ENCODE measurements around the gene XKR8. TPM values are rescaled to one million over a fixed set of nuclear protein-coding genes. Genes with fewer than 3 reads are reported as not detected.

Gene XKR8
- total and polyA plus RNA-seq, 9 of the 15 experiments (the other 6 are each of a cell fraction or from before 2014, with no cell fraction given) = 0.45 to 2.8 (median 1.7) TPM

DNA sequence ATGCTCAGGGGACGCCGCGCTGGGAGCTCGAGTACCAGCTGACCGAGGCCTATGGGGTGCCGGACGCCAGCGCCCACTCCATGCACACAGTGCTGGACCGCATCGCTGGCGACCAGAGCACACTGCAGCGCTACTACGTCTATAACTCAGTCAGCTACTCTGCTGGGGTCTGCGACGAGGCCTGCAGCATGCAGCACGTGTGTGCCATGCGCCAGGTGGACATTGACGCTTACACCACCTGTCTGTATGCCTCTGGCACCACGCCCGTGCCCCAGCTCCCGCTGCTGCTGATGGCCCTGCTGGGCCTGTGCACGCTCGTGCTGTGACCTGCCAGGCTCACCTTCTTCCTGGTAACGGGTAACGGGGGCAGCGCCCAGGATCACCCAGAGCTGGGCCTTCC, 1.3 kb upstream of the XKR8 start:
- WGBS (ENCODE audit: insufficient coverage, low coverage, missing lambda C conversion rate) = 83% methylated on average over 26 of the region's 26 CpGs
- Histone ChIP-seq H3K9me3 (replicated peaks; ENCODE audit: control insufficient read depth, insufficient read depth, low read depth, low read length) (no peaks in the 10 kb centered on the region), H3K9ac (ENCODE audit: insufficient read depth in 1 of 2, low read depth in 2 of 2, low read length in 2 of 2) (peak overlapping the region in 1 of 2 experiments; percentile 72; a peak in 1 of 4 replicates), H3K36me3 (ENCODE audit: control insufficient read depth, insufficient read depth, low read length) (no peaks in the 10 kb centered on the region), H3K4me2 (ENCODE audit: insufficient read depth, low read length) (no peak overlapping the region), H3K4me1 (replicated peaks in 1 of 2; ENCODE audit: control insufficient read depth in 2 of 2, insufficient read depth in 2 of 2, low read length in 2 of 2) (peaks cover 0 to 28% of the 10 kb centered on the region in 2 experiments; a peak in 3 of 5 replicates), H4K20me1 (replicated peaks; ENCODE audit: control insufficient read depth, insufficient read depth, low read length) (no peaks in the 10 kb centered on the region; the same call in 1 of the 2 replicates), H3K9me1 (ENCODE audit: control insufficient read depth, insufficient read depth, low read length) (no peaks in the 10 kb centered on the region), H3K27me3 (ENCODE audit: control insufficient read depth in 2 of 2, insufficient read depth in 2 of 2, low read length in 2 of 2) (peaks cover 2 to 13% of the 10 kb centered on the region in 2 experiments; a peak in 2 of 5 replicates), H3K27ac (ENCODE audit: extremely low read depth, low read depth, low read length) (no peak overlapping the region), H3K79me2 (ENCODE audit: control insufficient read depth, insufficient read depth, low read length) (no peaks in the 10 kb centered on the region), H2AFZ (ENCODE audit: low read depth, low read length) (no peak overlapping the region), H3K4me3 (no peak overlapping the region)
- intact Hi-C loops (cut with micrococcal nuclease) = no loop called here
- DNase-seq (ENCODE audit: extremely low read depth in 1 of 4, low spot score in 3 of 4) (no peak), FAIRE-seq (no peak), ATAC-seq (no peak)
- BruUV-seq (replicated peaks) = no TSS peak
- ChIA-PET CTCF (ENCODE audit: low intra/inter-chr PET ratio) (no interaction called here), POLR2A (interaction anchor here (1.2 to 1.7 kb wide), 2 partner anchors 8 to 10 kb away, joined by 3 to 5 read pairs; no protein-coding TSS in a partner anchor)
- in situ Hi-C loops (cut with MboI) = no loop called here
- TF ChIP-seq MXI1 (IDR thresholded peaks at IDR 0.05; ENCODE audit: low read depth, low read length) = no peak
- TF ChIP-seq, protein P1, sequence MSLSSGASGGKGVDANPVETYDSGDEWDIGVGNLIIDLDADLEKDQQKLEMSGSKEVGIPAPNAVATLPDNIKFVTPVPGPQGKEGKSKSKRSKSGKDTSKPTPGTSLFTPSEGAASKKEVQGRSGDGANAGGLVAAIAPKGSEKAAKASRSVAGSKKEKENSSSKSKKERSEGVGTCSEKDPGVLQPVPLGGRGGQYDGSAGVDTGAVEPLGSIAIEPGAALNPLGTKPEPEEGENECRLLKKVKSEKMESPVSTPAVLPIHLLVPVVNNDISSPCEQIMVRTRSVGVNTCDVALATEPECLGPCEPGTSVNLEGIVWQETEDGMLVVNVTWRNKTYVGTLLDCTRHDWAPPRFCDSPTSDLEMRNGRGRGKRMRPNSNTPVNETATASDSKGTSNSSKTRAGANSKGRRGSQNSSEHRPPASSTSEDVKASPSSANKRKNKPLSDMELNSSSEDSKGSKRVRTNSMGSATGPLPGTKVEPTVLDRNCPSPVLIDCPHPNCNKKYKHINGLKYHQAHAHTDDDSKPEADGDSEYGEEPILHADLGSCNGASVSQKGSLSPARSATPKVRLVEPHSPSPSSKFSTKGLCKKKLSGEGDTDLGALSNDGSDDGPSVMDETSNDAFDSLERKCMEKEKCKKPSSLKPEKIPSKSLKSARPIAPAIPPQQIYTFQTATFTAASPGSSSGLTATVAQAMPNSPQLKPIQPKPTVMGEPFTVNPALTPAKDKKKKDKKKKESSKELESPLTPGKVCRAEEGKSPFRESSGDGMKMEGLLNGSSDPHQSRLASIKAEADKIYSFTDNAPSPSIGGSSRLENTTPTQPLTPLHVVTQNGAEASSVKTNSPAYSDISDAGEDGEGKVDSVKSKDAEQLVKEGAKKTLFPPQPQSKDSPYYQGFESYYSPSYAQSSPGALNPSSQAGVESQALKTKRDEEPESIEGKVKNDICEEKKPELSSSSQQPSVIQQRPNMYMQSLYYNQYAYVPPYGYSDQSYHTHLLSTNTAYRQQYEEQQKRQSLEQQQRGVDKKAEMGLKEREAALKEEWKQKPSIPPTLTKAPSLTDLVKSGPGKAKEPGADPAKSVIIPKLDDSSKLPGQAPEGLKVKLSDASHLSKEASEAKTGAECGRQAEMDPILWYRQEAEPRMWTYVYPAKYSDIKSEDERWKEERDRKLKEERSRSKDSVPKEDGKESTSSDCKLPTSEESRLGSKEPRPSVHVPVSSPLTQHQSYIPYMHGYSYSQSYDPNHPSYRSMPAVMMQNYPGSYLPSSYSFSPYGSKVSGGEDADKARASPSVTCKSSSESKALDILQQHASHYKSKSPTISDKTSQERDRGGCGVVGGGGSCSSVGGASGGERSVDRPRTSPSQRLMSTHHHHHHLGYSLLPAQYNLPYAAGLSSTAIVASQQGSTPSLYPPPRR (CRISPR knock-in tag; IDR thresholded peaks at IDR 0.05; ENCODE audit: borderline replicate concordance) = no peak
- TF ChIP-seq NUFIP1 (IDR thresholded peaks at IDR 0.05; ENCODE audit: partially characterized antibody) = no peak
- no peak for TF ChIP-seq RBM25 (IDR thresholded peaks at IDR 0.05; ENCODE audit: low read depth, low read length, severe bottlenecking)
- no peak for TF ChIP-seq CREBBP (IDR thresholded peaks at IDR 0.05; ENCODE audit: low read depth, low read length)
- TF ChIP-seq RBM39 (optimal IDR thresholded peaks at IDR 0.05; ENCODE audit: low read depth, low read length) = no peak
- TF ChIP-seq NR0B1 (IDR thresholded peaks at IDR 0.05; ENCODE audit: partially characterized antibody) = no peak
- no peak for TF ChIP-seq FOS (IDR thresholded peaks at IDR 0.05; ENCODE audit: extremely low read depth, insufficient read length)
- TF ChIP-seq BRCA1 (IDR thresholded peaks at IDR 0.05) = no peak
- TF ChIP-seq BRCA1 (CRISPR knock-in tag; IDR thresholded peaks at IDR 0.05) = no peak
- TF ChIP-seq ZNF695 (CRISPR knock-in tag; IDR thresholded peaks at IDR 0.05) = no peak
- no peak for TF ChIP-seq KHSRP (IDR thresholded peaks at IDR 0.05)
- no peak for TF ChIP-seq ZNF184 (CRISPR knock-in tag; IDR thresholded peaks at IDR 0.05)
- TF ChIP-seq, protein P2, sequence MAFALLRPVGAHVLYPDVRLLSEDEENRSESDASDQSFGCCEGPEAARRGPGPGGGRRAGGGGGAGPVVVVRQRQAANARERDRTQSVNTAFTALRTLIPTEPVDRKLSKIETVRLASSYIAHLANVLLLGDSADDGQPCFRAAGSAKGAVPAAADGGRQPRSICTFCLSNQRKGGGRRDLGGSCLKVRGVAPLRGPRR (CRISPR knock-in tag; IDR thresholded peaks at IDR 0.05) = no peak
